Loucy (cell line): Measurements from ENCODE around the gene TRAPPC5.

ENCODE experiments used
- EZH2phosphoT487 ChIP-seq: fragments of 200-600 bp; IDR thresholded peaks from 2 replicates; pipeline ENCODE4 v1.6.1; 2018; ENCODE audit warnings: antibody characterized with exemption, mild to moderate bottlenecking, moderate library complexity, borderline replicate concordance
- TF ChIP-seq, protein P1 (sequence below): fragments of 200-600 bp; sonication (generic); conservative IDR thresholded peaks from 2 replicates; pipeline ENCODE4 v1.5.1; 2014; ENCODE audit warnings: mild to moderate bottlenecking, antibody characterized with exemption, low read length

DNA sequence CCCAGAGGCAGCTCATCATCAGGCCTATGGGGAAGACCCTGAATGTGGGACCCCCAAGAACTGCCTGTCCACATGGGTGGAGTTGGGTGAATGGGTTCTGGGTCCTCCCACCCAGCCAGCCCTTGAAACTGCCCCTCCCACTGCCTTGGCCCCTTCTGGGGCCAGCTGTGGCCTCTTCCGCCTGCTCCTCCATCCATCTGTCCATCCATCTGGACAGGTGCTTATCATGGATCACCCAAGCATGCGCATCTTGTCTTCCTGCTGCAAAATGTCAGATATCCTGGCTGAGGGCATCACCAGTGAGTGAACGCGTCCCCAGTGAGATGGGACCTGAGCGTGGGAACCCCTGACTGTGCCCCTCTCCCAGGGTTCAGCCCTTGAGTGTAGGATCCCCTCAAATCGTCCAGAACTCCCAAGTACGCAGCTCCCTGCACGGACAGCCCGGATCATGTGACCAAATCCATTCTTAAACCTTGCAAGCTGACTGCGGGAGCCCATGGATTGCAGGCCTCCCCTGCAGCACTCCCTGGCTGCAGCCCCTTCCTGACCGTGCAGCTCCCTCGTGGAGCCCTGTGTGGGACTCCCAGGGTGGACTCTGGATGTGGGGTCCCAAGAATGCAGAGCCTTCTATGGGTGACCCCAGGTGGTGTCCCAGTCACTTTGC, 41.7 kb upstream of the TRAPPC5 start:
- TF ChIP-seq, protein P1, sequence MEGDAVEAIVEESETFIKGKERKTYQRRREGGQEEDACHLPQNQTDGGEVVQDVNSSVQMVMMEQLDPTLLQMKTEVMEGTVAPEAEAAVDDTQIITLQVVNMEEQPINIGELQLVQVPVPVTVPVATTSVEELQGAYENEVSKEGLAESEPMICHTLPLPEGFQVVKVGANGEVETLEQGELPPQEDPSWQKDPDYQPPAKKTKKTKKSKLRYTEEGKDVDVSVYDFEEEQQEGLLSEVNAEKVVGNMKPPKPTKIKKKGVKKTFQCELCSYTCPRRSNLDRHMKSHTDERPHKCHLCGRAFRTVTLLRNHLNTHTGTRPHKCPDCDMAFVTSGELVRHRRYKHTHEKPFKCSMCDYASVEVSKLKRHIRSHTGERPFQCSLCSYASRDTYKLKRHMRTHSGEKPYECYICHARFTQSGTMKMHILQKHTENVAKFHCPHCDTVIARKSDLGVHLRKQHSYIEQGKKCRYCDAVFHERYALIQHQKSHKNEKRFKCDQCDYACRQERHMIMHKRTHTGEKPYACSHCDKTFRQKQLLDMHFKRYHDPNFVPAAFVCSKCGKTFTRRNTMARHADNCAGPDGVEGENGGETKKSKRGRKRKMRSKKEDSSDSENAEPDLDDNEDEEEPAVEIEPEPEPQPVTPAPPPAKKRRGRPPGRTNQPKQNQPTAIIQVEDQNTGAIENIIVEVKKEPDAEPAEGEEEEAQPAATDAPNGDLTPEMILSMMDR, result no peak
- TF ChIP-seq EZH2phosphoT487, result no peak
